ENCODE data around the gene FAM219A.
"Not testable (repeated sequence)": the region's sequence is repeated elsewhere in the genome, so short reads cannot be mapped to it uniquely, and the experiment has no call there.

The FAM219A gene

DNA sequence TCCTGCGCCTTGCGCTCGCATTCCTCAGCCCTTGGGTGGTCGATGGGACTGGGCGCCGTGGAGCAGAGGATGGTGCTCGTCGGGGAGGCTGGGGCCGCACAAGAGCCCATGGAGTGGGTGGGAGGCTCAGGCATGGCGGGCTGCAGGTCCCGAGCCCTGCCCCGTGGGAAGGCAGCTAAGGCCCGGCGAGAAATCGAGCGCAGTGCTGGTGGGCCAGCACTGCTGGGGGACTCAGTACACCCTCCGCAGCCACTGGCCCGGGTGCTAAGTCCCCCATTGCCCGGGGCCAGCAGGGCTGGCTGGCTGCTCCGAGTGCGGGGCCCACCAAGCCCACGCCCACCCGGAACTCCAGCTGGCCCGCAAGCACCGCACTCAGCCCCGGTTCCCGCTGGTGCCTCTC, 24.4 kb upstream of the FAM219A start:
- not testable (repeated sequence) for DNase-seq

DNA sequence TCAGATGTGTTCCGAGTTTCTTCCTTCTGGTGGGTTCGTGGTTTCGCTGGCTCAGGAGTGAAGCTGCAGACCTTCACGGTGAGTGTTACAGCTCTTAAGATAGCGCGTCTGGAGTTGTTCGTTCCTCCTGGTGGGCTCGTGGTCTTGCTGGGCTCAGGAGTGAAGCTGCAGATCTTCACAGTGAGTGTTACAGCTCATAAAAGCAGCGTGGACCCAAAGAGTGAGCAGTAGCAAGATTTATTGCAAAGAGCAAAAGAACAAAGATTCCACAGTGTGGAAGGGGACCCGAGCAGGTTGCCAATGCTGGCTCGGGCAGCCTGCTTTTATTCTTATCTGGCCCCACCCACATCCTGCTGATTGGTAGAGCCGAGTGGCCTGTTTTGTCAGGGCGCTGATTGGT, 23.2 kb upstream of the FAM219A start:
- DNase-seq: not testable (repeated sequence)

DNA sequence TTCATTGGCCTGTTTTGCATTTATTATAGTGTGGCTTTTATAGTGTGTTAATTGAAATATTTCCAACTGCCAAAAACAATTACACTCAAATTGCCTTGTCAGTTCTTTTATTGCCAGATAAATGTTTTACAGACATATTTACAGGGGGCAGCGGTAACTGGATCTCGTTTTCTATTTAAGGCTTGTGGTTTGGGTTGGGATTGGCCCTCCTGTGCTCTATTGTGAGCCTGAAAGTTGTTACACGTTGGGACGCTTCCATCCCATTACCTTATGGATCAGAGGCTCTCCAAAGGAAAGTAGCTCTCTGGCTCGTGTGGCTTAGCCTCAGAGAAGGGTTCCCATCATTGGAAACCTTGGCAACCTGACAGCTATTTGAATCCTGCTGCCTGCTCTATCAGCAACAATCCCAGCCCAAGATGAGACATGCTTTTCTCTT, 21.1 kb upstream of the FAM219A start:
- no peak for DNase-seq

DNA sequence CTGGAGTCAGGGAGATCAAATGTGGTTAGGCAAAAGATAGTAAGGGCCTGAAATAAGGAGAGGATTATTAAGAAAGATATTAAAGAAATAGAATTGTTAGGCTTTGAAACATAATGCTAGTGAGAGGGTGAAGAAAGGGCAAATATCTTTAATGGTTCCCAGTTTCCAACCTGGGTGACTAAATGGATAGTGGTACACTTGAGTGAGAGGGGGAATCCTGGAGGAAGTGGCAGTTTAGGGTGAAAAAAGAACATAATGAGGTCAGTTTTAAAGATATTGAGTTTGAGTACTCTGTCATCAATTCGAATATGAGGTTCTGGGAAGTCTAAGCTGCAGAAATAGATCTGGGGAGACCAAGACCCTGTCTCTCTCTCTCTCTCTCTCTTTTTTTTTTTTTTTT, 19.2 kb upstream of the FAM219A start:
- no peak for DNase-seq

DNA sequence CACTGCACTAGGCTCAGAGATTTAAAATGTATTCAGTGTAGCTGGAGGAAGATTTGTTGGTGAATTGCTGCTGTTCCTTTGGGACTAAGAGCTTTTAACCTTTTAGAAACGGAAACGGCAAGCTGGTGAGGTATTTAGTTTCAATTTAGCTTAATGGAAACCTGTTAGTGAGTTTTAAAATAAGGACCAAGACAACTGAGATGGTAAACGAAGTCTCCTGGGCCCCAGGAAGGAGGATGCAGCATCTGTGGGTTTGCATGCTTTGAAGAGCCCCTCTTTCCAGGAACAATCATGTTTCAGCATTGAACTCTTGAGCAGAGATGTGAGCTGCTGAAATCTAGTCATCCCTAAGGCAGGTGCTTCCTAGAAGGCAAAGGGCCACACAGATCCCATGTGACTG, 16.7 kb upstream of the FAM219A start:
- no peak for DNase-seq

DNA sequence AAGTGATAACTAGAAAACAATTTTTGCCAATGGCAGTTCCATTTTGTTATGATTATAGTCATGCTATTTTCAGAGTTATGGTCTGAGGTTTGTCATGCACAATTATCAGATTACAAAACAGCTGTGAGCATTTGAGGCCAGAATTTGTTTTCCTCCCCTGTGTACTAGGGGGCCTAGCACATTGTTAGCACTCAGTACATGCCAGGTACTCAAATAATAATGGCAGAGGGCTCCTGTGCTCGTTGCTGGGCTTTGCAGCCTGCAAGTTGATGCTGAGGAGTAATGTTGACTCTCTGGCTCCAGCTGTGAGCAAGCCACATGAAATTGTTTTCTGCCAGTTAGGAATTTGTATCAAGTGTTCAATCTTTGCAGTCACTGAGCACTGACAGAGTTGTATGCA, 7.1 kb upstream of the FAM219A start:
- DNase-seq: no peak

DNA sequence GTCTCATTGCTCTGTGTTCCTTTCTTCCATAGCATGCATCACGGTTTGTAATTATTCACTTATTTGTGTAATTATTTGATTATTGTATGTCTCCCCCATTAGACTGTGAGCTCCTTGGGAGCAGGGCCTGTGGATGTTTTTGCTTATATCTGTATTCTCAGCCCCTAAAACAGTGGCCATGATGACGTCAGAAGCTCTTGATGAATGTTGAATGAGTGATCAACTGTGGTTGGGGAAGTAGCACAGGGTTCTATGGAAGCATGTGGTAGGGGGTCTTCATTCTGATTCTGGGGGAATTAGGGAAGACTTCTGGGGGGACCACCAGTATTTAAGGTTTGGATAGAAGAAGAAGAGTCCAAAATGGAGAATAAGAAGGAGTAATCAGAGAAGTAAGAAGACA, 6.2 kb upstream of the FAM219A start:
- no peak for DNase-seq

DNA sequence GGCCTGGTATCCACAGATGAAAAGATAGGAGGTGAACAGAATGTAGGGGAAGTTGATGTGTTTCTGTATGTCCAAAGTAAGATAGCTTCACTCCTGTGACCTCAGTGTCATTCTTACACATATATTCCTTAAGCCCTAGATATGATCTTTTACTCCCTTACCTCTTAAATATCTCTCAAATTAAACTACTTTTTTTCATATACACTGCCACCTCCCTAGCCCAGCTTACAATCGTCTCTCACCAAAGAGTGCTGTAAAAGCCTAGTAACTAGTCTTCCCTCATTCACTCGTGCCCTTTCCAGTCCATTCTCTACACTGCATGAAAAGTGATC, 5.5 kb upstream of the FAM219A start:
- no peak for DNase-seq

DNA sequence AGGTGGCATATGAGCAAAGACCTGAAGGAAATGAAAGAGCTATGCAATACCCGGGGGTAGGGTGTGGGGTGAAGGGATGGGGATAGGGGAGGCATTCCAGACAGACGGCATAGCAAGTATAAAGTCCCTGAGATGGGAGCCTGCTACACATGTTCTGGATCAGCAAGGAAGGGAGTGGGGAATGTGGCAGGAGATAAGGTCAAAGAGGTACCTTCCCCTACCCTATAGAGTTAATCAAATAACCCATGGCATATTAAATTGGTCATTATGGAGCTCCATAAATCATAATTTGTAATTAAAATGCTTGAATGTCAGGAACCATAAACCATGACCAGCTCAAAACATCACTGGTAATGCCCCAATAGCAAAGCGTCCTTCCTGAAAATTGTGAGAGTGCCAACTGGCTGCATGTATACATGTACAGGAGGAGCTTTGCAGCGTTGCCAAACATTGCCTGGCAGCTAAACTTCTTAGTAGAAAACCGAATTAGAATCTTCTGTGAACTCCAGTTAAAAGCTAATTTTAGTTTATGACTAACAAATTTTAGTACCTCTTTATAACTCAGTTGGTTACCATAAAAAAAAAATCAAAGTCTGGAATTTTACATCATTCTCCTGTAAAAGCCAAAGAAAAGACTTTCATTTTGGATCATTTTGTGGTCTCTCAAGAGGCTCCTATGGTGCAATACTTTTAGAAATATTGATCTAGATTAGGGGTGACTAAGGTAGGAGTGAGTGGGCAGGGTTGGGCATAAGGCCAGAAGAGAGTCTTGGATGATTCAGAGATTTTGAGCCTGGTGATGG, 4.9 kb upstream of the FAM219A start:
- no peak for DNase-seq

DNA sequence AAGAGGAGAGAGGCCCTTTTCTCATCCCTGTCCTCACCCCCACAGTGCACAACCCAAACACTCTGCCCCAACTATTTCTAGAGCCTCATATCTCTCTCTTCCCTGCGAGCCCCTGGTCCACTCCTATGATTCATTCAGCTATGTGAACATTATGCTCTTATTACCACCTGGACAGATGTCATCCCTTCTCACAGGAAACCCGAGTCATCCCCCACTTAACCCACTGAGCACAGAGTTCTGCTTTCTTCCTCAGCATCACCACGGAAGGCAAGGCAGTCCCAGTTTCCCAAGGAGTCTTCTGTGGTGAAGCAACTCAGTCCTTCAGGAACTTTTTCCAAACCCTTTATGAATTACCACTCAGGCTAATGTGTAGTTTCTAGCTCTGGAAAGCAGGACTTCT, 1.6 kb upstream of the FAM219A start:
- no peak for DNase-seq

DNA sequence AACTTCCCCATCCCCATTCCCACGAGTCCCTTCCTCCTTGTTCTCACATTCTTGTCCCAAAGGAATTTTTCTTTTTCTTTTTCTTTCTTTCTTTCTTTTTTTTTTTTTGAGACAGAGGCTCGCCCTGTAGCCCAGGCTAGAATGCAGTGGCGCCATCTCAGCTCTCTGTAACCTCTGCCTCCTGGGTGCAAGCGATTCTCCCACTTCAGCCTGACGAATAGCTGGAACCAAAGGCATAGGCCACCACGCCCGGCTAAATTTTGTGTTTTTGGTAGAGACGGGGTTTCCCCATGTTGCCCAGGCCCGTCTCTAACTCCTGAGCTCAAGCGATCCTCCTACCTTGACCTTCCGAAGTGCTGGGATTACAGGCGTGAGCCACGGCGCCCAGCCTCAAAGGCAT, 986 bp upstream of the FAM219A start:
- no peak for DNase-seq

DNA sequence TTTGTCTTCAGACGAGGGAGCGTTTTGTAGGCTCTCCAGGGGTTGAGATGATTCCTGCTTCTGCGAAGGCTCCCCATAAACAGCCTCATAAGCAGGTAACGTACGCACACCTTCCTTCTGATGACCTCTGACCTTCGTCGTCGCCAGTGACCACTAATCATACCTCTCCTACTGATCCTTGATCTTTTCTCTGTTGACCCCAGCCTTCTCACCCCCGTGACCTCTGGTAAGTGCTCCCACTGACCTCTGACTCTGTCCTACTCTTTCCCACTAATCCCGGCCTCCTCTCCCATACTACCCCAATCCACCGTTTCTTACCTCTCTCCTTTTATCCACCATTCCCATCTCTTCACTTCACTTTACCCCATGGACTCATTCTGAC, 580 bp upstream of the FAM219A start:
- no peak for DNase-seq

DNA sequence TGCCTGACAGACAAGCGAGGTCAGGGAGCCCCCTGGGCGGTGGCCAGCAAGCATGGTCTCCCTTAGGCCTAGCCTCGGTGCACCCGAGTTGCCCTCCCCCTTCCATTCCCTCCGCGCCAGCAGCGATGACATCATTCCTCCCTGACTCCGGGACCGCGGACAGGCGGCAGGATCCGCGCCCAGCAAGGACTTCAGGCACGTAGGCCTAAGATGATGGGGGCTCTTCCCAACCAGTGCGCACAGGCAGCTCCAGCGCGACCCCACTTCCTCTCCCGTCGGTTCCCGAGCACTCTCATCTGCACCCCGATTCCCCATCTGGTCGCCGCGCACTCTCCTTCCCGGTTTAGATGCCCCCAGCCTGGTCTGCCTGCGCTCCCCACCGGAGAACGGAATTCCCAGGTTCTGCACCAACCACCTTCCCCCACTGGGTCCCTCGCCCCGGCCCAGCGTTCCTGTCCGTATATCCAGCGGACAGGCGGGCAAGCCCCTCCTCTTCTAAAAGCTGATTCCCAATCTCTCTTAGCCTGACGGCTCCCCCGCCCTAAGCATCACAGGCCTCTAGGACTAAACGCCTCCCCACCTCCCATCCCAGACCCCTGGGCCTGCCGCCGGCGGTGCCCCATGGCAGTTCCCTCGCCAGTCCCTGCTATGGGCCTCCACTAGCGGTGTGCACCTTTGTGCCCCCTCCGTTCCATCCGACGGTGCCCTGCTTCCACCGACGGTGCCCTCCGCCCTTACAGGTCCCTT, 931 bp downstream of the FAM219A start:
- peak in 1 of 2 experiments; percentile 7 for DNase-seq

DNA sequence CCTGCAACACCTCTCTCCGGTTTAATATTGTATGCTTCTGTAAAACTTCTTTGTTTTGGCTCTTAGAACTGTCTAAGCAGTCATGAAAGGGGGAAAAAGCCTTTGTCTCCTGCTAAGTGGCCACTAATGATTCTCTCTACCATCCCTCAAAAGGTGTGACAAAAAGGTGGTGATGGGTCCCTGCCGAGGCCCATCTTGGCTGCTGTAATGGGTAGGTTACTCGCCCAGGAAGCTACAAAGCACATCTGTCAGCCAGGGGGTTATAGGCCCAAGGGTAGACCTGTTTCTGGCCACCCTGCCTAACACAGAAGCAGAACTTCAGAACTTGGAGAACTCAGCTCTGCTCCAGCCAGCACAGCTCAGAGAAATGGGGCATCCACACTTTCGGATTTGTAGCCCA, 1.6 kb downstream of the FAM219A start:
- no peak for DNase-seq

DNA sequence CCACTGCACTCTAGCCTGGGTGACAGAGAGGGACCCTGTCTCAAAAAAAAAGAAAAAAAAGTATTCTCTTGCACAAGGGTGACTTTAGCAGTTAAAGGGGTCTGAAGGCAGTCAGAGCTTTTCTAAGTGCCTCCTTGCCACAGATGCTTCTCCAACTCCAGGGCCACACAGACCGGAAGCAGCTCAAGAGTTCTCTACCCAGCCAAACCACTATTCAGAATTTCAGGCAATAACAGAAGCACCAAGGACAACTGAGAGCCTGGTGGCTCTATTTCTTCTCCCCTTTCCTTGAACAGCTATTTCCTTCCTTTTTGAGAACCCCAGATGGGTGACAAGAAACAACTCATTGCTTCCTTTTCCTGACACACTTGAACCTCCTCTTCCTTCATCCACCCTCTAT, 2.2 kb downstream of the FAM219A start:
- no peak for DNase-seq

DNA sequence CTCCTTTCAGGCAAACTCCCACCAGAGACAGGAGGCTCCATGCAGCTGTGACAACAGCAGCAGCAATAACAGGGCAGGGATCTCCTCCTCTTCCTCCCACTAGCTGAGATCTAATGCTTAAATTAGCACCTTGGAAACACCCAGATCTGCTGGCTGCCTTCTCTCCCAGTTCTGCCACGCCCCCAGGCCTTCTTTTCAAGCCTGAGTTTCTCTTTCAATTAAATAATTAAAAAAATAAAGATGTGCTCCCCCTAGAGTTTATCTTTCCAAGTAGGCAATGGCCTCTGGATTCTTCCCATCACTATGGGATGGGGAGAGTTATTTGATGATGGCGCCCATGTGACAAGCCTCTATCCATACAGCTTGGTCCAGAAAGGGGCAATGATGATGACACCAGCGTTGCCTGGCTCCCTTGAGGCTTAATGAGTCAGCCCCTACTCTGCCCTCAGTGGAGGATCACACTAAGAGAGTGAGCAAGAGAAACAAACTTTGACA, 3.8 kb downstream of the FAM219A start:
- DNase-seq: peak in 1 of 2 experiments; percentile 12

DNA sequence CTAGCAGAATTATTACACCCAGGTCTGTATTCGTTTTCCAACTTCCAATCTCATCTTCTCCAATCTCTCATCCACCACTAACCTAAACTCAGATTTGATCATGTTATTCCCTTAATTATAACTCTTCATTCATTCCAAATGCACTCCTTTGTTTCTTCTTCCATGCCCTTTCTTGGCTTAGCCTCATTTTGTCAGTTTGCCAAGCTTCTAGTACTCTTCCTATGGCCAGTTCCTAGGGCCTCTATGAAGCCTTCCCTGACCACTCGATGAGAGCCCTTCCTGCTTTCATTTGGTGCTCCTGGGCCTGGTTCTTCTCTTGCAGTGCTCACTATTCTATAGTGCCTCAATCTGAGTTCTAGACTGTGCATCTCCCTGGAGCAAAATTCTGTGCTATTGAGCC, 5.8 kb downstream of the FAM219A start:
- DNase-seq: no peak

DNA sequence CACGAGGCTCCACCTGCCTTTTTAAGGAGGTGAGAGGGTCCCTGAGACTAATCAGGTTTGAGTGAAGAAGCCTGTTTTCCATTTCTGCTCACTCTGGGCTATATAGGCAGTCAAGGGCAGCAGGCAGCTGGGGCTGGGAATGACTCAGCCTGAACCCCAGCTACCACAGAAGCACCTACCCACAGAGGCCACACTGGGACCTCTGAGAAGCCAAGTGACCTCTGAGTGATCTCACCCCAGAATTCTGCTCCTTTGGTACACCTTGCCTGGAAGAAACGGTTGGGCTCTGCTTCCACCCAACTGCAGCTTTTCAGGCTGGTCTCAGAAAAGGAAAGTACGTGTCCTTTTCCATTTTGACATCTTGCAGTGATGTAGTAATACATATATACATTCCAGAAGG, 6.8 kb downstream of the FAM219A start:
- no peak for DNase-seq

DNA sequence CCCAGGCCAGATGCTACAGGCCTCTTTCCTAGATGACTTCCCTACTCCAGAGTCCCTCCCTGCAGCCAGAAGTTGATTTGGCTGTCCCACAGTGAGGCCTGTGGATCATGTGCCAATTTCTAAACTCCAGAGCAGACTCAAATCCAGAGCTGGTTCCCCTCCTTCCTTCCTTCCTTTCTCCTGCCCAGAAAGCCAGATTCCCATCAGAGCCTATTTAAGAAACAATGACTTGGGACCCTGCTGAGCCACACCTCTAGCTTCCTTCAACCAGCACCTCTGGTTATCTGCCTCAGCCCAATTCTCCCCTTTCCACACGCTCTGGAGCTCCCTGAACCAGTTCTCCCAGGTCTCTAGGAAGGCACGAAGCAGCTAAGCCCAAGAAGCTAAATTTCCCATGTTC, 7.2 kb downstream of the FAM219A start:
- DNase-seq: no peak

DNA sequence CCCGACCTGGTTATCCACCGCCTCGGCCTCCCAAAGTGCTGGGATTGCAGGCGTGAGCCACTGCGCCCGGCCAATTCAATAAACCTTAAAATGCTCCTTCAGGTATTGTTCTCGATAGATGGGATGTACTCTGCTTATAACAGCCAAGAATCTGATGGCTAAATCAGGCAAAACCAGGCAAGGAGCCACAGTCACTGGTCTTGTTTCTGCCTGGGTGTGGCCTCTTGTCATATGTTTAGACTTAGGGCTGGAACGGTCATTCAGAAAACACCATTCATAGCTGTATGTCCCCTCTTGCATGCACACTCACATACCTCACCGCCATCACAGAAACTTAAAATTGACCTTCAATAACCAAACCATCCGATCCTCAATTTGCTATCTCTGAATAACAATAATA, 7.7 kb downstream of the FAM219A start:
- DNase-seq: no peak

DNA sequence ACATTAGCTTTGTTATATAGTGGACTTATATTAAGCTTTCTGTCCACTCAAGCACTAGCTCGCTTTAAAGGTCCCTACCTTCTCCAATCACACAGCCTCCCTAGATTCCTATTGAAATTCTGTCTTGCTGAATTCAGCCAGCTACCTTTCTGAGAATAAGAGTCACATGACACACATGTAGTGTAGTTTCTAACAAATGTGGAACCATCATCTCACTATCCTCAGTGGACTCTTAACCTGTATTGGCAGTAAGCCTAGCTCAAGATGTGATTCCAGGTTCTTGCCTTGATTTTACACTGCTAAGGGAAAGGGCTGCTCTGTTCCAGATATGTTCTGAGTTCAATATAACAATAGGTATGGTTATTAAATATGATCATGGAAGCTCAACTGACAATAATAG, 11.4 kb downstream of the FAM219A start:
- DNase-seq: no peak

DNA sequence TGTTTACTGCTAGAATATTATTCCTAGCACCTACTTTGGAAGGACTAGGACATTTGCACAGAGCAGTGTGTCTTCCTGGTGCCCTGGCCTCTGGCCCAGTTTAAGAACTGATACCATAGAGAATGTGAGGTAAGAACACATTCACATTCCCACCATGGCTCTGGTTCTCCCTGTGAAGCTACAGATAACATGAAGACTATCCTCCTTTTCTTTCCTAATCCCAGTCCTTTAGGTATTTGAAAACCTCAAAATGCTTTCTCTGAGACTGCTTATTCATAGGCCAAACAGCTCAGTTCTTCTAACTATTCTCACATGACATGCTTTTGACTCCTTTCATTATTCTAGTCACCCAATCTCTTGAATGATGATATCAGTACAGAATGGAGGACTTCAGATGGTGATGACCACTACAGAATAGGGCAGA, 11.9 kb downstream of the FAM219A start:
- DNase-seq: no peak

DNA sequence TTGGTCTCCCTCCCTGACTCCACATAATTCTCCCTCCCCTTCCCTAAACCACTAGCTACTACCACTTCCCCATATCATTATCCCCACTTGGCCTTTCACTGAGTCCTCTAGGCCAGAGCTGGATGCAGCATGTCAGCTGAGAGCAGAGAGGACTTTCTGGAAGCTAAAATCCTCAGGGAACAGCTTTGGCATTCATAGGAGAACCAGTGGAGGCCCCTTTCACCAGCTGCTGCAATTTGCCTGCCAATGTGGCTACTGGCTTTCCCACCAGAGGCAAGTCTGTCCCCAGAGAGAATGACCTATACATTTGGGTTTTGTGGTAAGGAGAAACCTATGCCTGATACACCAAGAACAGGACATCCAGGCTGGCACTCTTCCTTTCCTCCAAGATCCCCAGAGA, 14.4 kb downstream of the FAM219A start:
- no peak for DNase-seq

DNA sequence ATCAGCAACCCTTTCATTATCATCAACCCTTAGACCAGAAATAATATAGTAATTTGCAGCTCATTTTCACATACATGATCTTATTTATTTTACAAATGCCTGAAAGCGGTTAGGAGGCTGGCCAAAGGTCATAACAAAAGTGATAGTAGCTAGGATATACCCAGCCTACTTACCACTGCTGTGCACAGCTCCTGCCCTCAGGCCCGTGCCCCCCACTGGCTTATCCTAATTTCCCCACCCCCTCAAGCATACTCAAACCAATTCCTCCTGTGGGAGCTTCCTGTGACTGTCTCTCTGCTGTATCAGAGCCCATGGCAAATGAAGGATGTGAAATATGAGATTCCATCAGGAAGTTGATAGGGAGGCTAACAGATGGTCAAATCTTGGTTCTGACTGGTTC, 14.8 kb downstream of the FAM219A start:
- no peak for DNase-seq

DNA sequence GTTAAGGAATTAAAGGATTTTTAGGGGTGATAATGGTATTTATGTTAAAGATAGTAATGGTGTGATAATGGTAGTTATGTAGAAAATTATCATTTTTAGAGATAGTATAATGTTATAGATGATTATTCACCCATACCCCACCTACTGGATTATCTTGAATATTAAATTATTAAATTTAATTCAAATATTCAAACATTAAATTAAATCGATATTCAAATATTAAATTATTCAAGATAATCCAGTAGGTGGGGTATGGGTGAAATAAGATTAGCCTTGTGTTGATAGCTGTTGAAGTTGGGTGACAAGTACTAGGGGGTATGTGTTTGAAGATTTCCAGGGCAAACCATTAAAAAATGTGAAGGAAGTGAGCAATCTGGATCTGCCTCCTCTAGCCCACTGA, 15.6 kb downstream of the FAM219A start:
- no peak for DNase-seq
